GM18519 (cell line): ENCODE data around the gene TMEM176A.

Experiments
- ATAC-seq: cut with Tn5 transposase; IDR thresholded peaks from one replicate; pipeline ENCODE4 v1.9.1; 2021; ENCODE audit warnings: mild to moderate bottlenecking, moderate library complexity; ENCODE audit not compliant: unreplicated experiment, low FRiP score

TMEM176A gene

GRCh38 chr7:150845421-150845861, 44.9 kb downstream of the TMEM176A start:
- no peak for ATAC-seq

DNA sequence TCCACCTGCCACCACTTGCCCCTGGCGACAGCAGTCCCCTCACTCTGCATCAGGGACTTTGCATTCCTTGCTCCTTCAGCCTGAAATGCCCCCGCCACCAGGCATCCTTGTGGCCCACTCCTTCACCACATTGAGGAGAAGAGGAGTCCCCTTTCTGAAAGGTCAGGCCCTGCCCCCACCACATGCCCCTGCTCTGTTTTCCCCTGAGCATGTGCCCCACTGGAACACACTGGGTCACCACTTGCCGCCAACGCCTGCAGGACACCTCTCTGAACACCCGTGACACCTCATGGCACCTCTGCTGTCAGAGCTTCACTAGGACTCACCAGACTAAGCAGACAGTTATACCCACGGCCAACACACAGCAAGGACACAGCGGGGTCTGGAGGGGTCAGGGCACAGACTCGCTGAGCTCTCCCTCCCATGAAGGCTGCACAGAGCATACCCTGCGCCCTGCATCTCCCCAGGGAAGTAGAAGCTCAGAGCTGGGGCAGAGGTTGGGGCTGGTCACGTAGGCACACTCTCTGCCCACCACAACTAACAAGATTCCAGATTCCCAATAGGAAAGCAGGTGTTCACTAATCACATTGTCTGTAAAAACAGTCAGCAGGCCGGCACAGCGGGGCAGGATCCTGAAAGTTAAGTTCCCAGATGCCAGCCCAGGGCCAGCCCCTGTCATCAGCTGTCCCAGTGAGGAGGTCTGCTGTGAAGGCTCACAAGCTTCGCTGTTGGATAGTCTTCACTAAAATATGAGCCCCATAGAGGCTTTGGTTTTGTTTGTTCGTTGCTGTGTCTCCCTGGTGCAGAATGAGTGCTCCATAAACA, 45.9 kb downstream of the TMEM176A start:
- ATAC-seq, result no peak

DNA sequence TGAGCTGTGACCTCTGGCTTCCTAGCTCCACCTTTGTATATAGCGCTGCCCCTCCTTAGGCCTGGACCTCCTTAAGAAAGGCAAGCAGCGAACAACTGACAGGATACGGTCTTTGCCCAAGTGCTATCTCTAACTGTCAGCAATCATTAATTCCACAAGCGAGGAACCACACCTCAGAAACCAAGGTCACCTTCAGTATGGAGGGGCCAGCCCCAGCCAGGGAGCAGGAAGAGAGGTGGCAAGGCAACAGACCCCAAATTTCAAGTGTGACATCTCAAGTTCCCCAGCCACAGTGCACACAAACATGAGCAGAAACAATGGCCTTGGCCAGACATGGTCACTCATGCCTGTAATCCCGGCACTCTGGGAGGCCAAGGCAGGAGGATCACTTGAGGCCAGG, 47.0 kb downstream of the TMEM176A start:
- no peak for ATAC-seq

DNA sequence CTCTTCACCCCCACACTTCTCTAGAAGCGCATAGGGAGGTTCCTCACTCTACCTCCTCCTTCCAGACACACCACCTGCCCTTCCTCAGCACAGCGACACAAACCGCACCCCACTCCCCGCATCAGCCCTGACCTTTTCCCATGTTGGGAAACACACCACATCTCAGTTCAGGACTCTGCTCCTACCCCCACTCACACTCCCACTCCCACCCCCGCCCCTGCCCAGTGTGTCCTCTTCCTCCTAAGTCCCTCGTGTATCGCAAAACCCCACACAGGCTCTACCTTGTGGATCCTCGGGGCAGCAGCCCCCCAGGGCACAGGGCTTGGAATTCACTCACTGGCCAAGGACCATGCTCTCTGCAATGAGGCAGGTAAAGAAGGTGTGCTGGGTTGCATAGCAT, 47.5 kb downstream of the TMEM176A start:
- ATAC-seq, result no peak

GRCh38 chr7:150848561-150849115, 48.1 kb downstream of the TMEM176A start:
- ATAC-seq, result no peak

DNA sequence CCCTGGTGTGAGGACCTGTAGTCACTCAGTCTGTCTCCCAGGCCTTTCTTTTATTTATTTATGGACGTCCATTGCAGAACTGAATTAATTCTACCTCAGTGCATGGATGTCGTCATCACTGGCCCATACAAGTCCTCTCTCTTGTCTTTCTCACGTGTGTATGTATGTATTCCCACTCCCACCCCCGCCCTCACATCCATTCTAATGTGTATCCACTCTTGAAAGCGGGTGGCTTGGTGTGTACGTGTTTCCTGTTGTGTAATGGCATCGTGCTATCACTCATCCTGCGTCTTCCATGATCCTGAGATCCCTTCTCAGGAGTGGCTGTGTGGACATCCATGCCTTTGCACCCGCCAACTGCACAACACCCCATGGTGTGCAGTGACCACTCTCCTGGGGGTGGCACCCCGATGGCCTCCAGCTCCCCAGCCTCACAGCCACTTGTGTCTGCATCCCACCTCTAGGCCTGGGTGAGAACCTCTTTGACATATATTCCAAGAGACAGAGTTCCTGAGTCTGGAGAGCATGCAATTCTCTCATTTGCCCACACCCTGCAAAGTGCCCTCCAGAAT, 48.7 kb downstream of the TMEM176A start:
- ATAC-seq, result no peak

- no peak for ATAC-seq
These were observed 49.7 kb downstream of the TMEM176A start for GRCh38 chr7:150850273-150850672.

DNA sequence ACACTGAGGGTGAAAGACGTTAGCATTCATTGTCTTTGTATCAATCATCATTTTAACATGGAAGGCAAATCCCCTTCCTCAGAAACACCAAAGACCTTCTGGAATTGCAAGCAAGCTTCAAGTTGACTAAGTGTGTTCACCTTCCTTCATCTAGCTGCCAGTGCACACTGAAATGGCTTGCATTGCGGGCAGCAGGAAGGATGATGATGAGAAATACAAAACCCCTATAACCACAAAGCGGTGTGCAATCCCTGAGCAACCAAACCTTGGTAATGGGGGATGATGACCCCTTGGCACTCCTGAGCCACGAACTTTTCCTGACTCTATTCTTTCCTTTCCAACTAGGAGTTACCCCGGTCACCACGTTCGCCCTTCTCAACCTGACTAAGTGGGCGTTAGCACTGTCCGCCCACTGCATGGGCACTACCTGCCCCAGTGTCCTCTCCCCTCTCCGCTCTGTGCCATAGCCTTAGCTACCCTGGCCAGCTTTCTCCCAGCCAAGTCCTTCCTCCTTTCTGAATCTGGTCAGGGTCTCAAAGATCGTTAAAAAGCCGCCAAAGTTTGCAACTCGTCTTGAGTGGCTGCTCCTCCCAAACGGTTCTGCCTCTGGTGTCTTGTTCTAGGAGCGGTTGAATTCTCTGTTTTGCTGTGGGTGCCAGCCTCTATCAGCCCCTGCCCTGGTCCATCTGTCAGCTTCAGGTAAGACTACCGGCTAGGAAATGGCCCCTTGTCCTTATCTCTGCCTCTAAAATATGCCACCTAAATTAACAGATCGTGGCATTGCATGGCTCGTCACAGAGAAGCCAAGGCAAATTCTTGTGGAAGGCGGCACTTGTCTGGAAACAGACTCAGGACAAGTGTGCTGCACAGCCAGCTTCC, 51.2 kb downstream of the TMEM176A start:
- ATAC-seq, result no peak

DNA sequence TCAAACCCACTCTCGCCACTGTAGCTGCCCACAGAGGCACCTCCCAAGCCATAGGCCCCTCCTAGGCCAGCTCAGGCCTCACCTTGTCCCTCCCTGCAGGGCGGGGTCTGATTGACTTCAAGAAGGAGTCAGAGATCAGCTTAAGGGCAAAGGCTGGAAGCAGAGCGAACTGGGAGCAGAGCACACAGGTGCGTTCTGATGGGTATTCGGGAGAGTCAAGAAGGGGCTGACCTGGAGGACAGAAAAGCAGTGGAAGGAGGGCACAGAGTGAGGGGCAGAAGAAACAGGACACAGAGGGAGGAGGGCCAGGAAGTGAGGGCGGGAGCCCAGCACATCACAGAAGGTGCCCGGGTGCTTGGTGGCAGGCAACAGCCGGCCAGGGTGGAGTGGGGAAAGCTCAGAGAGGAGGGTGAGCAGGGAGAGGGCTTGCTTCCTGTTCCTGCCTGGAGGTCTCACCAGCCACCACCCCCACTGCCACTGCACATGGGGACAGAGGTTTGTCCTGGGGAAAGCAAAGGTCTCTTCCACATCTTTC, 51.9 kb downstream of the TMEM176A start, which contains the start of gene AOC1:
Gene AOC1, plus strand, starts transcription at position 147 of the 535 bp plus-strand sequence. CDS start 3,954 bp downstream, outside the sequence.
- ATAC-seq, result no peak

DNA sequence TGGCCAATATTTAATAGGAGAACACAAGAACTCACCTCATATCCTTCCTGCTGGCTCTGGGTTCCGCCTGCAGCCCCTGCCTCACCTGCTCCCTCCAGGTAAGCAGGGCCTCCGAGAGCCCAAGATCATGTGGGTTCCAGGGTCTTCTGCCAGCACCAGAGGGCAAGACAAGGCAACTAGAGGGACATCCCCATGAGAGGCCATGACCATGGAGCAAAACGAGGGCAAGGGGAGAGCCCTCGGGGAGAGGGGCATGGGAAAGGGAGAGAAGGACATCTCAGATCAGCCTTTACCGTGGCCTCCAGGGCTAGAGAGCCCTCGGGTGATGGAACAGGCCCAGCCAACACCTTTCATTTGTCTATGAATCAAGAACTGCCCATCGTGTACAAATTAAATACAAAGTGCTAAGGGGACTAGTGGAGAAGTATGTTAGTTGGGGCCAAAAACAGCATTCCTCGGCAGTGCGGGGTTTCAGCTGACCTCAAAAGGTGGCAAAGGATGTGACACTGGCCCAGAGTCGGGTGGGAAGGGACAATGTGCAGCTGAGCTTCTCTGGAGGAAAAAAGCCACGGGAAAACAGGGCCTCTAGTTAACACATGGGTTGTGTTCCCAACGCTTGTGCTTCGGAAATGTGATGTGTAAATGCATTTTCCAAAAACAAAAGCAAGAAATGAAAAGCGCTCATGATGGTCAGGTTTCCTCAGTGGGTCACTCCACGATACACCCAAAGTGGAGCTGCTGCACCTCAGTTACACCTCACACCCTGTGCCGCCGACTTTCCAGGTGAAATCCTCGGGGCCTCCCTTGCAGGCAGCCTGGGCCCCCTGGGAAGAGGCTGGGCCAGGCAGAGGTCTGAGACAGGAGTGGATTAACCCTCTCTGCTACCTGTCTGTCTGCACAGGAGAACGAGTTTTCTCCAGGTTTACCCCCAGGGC, 53.8 kb downstream of the TMEM176A start:
- ATAC-seq, result no peak
